Gastroesophageal sphincter (tissue), 3 donors: ENCODE results near the gene TAX1BP1.

Experiments
- POLR2A ChIP-seq, 2 donors: fragments of 450-650 bp; IDR thresholded peaks; one replicate each; pipeline ENCODE4 v1.6.1; 2017; ENCODE audit warnings: antibody characterized with exemption in 2 of 2, mild to moderate bottlenecking in 2 of 2, moderate library complexity in 1 of 2
- POLR2AphosphoS5 ChIP-seq: sonication (generic); formaldehyde crosslinking; IDR thresholded peaks from one replicate; pipeline ENCODE4 v1.6.1; 2017; ENCODE audit warnings: antibody characterized with exemption
- TF ChIP-seq, protein P1 (sequence below), 4 experiments: fragments of 200-600 bp in 2 of 4; fragments of 450-650 bp in 2 of 4; sonication (generic) in 1 of 4; IDR thresholded peaks; one replicate each; pipeline ENCODE4 v1.5.1; 2017 to 2019; ENCODE audit warnings: antibody characterized with exemption in 4 of 4, mild to moderate bottlenecking in 2 of 4, moderate library complexity in 2 of 4

DNA sequence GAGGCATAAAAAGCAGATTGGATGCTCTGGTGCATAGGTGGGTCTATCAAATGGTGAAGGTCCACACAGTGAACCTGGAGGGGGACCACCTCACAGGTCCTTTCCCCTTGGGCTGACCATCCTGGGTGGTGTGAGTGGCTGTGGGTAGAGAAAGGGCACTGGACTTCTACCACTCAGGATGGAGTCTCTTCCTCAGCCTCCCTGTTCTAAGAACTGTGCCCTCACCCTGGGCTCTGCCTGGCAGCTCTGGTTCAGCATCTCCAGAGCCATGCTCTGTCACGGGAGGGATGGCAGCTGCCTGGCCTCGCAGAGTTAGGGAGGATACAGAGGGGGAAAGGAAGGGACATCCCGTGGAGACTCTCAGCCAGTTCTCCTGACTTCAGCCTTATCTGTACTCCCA lies 121.8 kb downstream of the TAX1BP1 start:
- TF ChIP-seq, protein P1, sequence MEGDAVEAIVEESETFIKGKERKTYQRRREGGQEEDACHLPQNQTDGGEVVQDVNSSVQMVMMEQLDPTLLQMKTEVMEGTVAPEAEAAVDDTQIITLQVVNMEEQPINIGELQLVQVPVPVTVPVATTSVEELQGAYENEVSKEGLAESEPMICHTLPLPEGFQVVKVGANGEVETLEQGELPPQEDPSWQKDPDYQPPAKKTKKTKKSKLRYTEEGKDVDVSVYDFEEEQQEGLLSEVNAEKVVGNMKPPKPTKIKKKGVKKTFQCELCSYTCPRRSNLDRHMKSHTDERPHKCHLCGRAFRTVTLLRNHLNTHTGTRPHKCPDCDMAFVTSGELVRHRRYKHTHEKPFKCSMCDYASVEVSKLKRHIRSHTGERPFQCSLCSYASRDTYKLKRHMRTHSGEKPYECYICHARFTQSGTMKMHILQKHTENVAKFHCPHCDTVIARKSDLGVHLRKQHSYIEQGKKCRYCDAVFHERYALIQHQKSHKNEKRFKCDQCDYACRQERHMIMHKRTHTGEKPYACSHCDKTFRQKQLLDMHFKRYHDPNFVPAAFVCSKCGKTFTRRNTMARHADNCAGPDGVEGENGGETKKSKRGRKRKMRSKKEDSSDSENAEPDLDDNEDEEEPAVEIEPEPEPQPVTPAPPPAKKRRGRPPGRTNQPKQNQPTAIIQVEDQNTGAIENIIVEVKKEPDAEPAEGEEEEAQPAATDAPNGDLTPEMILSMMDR (IDR thresholded peaks at IDR 0.05): no peak
- TF ChIP-seq POLR2A (IDR thresholded peaks at IDR 0.05) (no peak), POLR2AphosphoS5 (no peak)
